Activated CD4-positive, CD25-positive, alpha-beta regulatory T cell treated with anti-CD3 and anti-CD28 coated beads, Interleukin-2, amount 50 U/mL, for 24 hours (primary cell): ENCODE results near the gene CITED2.
"Not testable (repeated sequence)": the region's sequence is repeated elsewhere in the genome, so short reads cannot be mapped to it uniquely, and the experiment has no call there.

Experiments used
- ATAC-seq, 2 donors: fragments of 150-1000 bp; cut with Tn5 transposase; one replicate each; pipeline ENCODE4 v1.10.0; 2021; ENCODE audit warnings: mild to moderate bottlenecking in 1 of 2, moderate library complexity in 1 of 2

CITED2 gene

GRCh38 chr6:139364302-139364981 is 10.0 kb downstream of the CITED2 start:
- ATAC-seq, result no peak

GRCh38 chr6:139363797-139364196 is 10.7 kb downstream of the CITED2 start:
- not testable (repeated sequence) for ATAC-seq

- ATAC-seq, result not testable (repeated sequence)
Measured at GRCh38 chr6:139363123-139363522, 11.3 kb downstream of the CITED2 start.

DNA sequence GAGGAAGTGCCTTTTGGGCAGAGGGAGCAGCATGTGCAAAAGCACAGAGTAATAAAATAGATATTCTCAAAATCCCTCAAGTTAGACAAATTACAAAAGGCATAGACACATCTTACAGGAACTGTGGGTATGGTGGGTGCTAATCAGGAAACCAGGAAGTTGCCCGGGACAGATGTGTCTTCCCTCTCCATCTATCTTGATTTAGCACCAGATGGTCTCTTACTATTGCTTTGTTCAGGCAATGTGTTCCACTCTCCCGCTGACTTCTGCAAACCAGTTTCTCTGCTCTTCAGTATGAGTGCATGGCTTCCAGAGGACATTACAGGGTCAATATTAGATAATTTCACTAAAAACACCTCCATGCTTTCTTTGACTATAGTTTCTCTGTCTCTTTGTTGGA is 13.2 kb downstream of the CITED2 start:
- no peak for ATAC-seq

DNA sequence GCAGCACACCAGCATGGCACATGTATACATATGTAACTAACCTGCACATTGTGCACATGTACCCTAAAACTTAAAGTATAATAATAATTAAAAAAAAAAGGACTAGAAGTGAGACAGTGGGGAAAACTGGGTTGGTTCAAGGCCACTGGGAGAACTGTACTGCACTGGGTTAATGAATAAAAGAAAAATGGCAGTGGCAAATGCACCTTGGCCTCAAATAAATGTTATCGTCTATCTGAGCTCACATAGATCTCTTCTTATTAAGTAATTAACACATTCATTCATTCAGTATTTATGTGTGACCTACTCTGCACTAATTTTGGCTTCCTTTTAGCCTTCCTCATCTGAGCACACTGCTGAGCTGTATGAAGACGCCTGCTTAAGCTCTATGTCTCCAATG is 17.5 kb downstream of the CITED2 start:
- ATAC-seq, result no peak

DNA sequence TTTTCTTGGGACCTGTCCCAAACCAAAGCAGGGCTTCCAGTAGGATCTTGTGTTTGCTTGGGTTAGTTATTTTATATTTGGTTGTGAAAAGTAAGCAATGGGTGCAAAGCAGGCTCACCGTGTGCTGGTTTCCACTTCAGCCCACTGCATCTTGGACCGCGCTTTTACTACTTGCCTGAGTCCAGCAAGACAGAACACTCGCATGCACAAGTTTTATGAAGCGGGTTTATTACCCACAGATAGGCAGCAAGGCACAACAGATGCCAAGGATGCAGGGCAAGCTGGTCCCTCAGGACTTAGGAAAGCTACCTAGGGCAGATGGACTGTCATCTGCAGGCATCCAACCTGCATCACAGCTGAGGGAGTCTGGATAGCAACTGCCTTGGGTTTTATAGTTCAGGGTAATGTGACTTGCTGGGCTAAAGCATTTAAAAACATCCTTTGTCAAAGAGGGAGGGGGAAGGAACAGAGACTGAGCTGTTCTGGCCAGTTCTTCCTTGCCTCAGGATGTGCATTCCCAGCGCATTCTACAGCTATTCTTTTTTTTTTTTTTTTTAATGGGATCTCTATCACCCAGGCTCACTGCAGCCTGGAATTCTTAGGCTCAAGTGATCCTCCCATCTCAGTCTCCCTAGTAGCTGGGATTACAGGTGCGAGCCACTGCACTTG is 18.5 kb downstream of the CITED2 start:
- no peak for ATAC-seq

- peak; percentile 56 to 82 for ATAC-seq
Measured at GRCh38 chr6:139355172-139355571, 19.3 kb downstream of the CITED2 start.

DNA sequence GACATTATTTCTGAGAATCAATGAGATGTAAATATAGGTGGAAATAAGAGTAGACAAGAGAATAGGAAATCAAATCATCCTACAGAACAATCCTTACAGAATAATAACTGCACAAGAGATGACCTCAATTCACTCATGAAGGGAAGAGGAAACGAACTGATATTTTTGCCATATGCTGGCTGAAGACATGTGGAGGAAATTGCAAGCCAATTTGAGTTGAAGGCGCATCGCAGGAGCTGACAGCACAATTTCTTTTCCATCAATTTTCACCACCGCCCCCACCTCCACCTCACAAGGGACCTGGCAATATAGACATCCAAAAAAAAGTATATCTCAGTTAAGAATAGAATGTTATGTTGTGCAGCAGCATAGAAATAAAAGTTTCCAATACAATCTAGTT is 20.3 kb downstream of the CITED2 start:
- ATAC-seq, result no peak

DNA sequence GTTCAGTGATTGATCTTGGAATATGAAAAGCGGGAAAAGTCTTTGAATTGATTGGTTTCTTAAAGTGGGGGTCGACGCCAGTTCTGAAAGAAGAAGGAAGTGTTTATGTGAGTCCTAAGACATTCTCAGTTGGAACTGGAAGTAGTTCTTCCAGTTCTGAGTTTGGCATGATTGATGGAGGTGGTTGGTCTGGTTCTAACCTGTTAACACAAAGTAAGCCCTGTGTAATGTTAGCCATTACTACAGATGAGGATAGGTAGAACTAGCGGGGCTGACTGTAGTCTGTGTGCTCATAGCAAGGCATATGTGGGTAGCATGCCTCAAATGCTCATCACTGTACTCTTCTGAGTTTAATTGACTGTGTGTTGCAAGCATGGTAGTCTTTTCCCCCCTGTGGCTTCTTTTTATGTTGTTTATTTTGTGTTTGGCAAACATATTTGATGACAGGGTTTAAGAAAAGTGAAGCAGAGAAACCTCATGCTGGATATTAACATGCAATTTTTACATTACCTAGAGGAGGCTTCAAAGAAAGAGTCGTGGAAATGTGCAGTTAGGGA is 24.9 kb downstream of the CITED2 start:
- no peak for ATAC-seq

GRCh38 chr6:139346392-139346791 is 28.1 kb downstream of the CITED2 start:
- no peak for ATAC-seq

- ATAC-seq, result no peak
Measured at GRCh38 chr6:139344186-139344963, 30.1 kb downstream of the CITED2 start.

DNA sequence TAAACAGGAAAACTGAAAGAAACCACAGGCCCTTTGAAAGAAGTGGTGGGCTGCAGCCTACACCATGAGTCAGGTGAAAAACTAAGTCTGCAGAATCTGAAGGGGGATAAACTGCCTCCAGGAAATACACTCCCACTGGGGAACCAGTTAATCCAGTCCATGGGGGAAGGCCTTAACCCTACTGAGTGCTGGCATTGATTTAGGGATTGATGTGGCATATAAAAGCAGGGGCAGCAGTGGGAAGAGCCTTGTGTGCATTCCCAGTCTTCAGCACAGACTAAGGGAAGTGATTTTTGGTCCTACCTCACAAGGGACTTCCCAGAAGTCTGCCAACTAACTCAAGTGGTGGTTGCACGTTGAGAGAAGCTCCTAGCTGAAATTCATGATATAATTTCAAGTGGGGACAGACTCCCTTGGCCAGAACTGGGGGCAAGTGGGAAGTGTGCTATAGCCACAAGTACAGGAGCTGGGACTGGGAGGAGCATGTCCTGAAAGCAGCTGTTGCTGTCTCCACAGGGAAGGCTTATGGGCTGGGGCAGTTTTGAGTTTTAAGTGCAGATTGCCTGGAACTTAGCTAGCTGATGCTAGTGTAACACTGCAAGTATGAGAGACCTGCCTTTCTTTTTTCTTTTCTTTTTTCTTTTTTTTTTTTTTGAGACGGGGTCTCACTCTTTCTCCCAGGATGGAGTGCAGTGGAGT is 31.2 kb downstream of the CITED2 start:
- no peak for ATAC-seq

GRCh38 chr6:139341060-139341459 is 33.4 kb downstream of the CITED2 start:
- no peak for ATAC-seq

GRCh38 chr6:139338795-139339194 is 35.7 kb downstream of the CITED2 start:
- no peak for ATAC-seq

DNA sequence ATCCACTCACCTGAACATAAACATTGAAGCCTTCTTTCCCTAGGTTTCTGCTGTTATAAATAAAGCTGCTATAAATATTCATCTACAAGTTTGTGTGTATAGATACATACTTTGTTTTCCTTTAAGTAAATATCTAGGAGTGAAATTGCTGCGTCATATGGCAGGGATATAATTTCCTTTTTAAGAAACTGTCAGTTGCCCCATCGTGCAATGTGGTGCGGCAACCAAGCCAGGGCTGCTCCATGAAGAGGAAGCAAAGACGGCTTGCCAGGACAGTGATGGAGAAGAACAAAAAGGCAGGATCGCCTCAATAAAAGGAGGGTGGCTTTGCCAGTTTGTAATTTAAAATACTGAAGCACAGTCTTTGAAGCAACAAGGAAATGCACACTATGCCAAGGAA is 36.6 kb downstream of the CITED2 start:
- ATAC-seq, result no peak

GRCh38 chr6:139337001-139337400 is 37.4 kb downstream of the CITED2 start:
- no peak for ATAC-seq

- no peak for ATAC-seq
Measured at GRCh38 chr6:139336488-139336887, 38.0 kb downstream of the CITED2 start.

DNA sequence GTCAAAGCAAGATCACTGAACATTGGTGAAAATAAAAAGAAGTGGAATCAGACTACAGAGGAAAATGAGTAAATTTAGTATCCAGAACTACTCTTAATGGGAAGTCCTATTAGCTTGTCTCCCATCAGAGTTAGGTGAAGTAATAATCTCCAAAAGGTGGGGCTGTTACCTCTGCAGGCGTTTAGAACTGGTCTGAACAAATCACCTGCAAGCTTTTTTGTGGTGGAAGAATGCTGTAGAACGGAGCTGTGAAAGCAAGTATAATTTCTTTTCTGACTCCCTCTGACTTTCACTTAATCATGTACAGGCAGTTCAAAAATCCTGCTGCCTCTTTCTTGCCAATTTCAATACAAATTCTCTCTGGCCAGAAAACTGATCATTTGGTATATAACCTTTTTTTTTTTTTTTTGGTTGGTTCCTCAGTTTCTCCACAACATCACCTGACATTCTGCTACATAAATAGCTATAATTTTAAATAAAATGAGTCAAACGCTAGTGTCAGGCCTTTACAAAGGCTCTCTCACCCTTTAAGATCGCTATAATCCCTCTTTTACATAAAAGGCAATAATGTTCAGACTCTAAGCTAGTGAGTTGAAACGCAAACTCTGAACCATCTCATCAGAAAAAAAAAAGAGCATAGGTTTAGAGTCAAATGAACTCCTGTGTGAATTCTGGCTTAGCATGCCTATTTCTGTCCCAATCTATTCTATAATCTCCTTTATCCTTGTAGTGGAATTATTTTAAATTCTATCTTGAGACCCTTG is 38.8 kb downstream of the CITED2 start:
- ATAC-seq, result no peak

DNA sequence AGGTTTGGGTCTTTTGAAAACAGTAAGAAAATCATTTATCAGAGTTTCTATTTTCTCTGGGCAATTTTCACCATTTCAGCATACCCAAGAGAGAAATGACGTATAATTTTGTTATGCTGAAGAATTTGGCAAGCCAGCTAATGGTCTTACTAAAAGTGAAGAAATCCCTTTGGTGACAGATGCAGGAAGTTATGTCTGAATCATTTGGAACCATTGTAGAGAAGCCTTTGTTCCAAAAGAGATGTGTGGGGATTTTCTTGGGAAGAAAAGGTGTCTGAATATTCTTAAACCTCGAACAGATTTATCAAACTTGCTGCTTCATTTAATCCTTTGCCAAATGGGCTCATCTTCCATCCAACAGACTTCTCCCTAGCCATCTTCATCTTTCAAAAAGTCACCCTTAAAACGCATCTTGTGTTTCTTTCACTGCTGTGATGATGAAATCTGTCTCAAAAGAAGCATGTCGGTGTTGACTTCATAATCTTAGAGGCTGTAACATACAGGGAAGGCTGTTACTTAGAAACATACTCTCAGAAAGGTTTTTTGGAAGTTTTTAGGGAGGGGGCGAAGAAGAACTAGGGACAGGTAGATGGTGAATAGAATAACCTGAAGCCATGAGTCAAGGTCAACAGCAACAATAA is 39.5 kb downstream of the CITED2 start:
- no peak for ATAC-seq

DNA sequence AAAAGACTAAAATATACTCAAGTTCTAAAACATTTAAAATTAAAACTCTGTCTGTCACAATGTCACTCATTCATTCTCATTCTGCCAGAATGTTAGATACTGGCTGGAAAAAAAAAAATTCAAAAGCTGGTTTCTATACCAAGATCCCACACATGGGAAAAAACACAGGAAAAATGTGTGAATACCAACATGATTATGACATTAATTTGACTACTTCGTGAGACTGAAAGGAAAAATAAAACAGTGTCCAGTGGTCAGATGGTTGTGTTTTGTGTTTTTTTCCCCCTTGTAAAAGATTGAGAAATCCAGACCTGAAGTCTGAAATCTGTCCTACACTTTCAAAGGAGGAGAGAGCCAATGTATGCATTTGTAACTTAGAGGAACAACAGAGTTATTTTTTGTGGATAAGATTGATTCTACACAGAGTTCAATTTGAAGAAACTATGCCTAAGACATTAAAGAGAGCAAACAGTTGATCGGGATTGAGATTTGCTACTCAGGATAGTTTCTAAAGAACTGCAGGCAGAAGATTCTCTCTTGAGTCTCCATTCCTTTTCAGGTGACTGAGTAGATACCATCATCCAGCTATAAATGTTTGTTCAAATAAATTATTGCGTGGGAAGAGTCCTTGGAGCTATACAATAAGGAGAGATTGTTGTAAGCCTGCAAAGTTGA is 43.5 kb downstream of the CITED2 start:
- no peak for ATAC-seq

GRCh38 chr6:139330306-139330705 is 44.1 kb downstream of the CITED2 start:
- ATAC-seq, result no peak
